ENCODE measurements around the gene CDKN1A. TPM values are rescaled to one million over a fixed set of nuclear protein-coding genes. Genes with fewer than 3 reads are reported as not detected.

Gene CDKN1A
- total RNA-seq, 1 donor from 2014 or later = 48.4 TPM

DNA sequence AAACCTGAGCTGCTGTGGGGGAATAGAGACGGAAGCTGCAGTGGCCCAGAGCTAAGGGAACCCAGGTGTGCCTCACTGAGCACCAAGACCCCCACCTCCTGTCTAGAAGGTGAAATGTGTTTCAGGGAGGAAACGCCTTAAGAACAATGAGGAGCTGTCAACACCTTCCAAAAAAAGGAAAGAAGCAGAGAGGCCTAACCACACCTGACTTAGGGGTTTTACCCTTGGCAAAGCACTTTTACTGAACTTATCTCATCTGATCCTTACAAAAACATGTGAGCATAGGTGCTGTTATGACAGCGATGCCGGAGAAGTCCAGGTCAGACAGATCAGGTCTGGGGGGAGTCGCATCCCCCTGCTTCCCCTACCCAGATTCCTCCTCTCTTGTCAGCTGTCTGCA, 16.1 kb upstream of the CDKN1A start:
- no peak for DNase-seq (ENCODE audit: low spot score)
- TF ChIP-seq, protein P1, sequence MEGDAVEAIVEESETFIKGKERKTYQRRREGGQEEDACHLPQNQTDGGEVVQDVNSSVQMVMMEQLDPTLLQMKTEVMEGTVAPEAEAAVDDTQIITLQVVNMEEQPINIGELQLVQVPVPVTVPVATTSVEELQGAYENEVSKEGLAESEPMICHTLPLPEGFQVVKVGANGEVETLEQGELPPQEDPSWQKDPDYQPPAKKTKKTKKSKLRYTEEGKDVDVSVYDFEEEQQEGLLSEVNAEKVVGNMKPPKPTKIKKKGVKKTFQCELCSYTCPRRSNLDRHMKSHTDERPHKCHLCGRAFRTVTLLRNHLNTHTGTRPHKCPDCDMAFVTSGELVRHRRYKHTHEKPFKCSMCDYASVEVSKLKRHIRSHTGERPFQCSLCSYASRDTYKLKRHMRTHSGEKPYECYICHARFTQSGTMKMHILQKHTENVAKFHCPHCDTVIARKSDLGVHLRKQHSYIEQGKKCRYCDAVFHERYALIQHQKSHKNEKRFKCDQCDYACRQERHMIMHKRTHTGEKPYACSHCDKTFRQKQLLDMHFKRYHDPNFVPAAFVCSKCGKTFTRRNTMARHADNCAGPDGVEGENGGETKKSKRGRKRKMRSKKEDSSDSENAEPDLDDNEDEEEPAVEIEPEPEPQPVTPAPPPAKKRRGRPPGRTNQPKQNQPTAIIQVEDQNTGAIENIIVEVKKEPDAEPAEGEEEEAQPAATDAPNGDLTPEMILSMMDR (IDR thresholded peaks at IDR 0.05; ENCODE audit: unreplicated experiment) = no peak
- Mint-ChIP-seq H3K4me3 (ENCODE audit: unreplicated experiment) (no peak overlapping the region), H3K9me3 (ENCODE audit: unreplicated experiment) (no peaks in the 10 kb centered on the region), H3K36me3 (ENCODE audit: low read depth, unreplicated experiment) (no peaks in the 10 kb centered on the region), H3K27me3 (ENCODE audit: unreplicated experiment) (no peaks in the 10 kb centered on the region), H3K4me1 (ENCODE audit: unreplicated experiment) (peaks cover 14% of the 10 kb centered on the region), H3K27ac (ENCODE audit: unreplicated experiment) (no peak overlapping the region)

DNA sequence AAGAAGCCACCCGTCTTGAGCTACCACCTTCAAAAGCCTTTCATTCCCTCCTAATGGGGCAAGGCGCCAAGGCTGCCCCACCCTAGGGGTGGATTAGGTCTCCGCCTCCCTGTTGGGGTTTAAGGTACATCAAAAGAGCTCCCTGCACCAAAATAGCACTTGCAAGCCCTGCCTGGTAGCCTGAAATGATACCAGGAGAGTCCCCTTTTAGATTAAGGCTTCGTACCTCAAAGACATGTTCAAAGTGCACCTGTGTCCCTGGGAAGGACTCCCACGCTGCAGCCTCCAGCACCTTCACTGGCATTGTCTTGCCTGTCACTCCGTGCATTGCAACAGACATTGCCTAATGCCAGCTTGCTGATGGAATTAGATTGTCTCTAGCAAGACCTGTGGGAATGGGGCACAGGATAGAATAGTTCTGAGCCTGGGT, 15.7 kb upstream of the CDKN1A start:
- Mint-ChIP-seq H3K27ac (ENCODE audit: unreplicated experiment) (no peak overlapping the region), H3K4me1 (ENCODE audit: unreplicated experiment) (peaks cover 15% of the 10 kb centered on the region), H3K4me3 (ENCODE audit: unreplicated experiment) (no peak overlapping the region), H3K27me3 (ENCODE audit: unreplicated experiment) (no peaks in the 10 kb centered on the region), H3K9me3 (ENCODE audit: unreplicated experiment) (no peaks in the 10 kb centered on the region), H3K36me3 (ENCODE audit: low read depth, unreplicated experiment) (no peaks in the 10 kb centered on the region)
- TF ChIP-seq, protein P1 (IDR thresholded peaks at IDR 0.05; ENCODE audit: unreplicated experiment) = no peak
- no peak for DNase-seq (ENCODE audit: low spot score)

DNA sequence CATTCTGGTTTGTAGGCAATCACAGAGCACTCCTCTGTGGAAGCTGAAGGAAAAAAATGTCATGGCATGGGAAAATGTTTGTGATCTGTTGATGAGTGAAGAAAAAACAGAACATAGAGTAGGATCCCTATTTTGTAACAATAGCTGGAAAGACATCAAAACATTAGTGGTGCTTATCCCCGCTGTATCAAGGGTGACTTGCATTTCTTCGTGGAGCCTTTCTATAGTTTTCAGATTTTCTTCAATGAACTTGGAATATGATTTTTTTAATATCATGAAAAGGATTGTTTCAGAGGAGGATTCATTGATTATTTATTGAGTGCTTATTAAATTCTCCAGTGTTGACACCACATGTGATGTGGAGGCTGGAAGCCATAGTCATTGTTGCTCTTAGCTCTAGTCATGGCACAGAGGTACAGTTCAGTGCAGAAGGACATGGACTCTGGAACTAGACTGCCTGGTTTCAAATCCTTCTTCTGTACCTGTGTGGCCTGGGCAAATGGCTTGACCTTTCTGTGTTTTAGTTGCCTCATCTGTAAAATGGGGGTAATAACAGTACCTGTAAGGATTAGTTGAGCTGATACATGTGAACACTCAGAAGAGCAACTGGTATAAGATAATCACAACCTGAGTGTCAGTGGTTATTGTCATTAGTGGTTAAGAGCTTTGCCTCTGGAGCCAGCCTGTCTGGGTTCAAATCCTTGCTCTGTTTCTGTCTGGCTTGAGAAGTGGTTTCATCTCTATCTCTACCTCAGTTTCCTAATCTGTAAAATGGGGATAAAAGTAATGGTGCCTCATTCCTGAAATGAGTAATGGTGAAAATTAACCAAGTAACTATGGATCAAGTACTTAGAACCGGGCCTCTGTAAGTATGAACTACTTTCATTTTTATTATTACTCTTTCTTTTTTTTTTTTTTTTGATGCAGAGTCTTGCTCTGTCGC, 14.7 kb upstream of the CDKN1A start:
- H3K4me1 Mint-ChIP-seq (ENCODE audit: unreplicated experiment) = peaks cover 21% of the 10 kb centered on the region
- no peaks in the 10 kb centered on the region for H3K27me3 Mint-ChIP-seq (ENCODE audit: unreplicated experiment)

DNA sequence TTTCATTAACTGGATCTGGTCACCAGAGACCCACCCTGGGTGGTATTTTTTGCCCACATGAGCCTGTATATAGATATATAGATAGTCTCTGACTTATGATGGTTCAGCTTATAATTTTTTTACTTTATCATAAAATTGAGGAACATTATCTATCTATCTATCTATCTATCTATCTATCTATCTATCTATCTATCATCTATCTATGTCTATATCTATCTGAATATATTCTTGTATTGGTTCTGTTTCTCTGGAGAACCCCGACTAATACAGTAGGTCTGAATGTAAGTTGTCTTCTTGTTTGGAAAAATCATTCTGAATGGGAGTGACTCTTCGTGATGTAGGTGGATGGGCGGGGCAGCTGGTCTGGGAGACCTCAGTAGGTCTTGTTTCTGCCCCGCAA, 13.3 kb upstream of the CDKN1A start:
- no peak overlapping the region for H3K27ac Mint-ChIP-seq (ENCODE audit: unreplicated experiment)
- no peaks in the 10 kb centered on the region for H3K36me3 Mint-ChIP-seq (ENCODE audit: low read depth, unreplicated experiment)
- no peak for DNase-seq (ENCODE audit: low spot score)
- H3K27me3 Mint-ChIP-seq (ENCODE audit: unreplicated experiment) = no peaks in the 10 kb centered on the region
- H3K4me3 Mint-ChIP-seq (ENCODE audit: unreplicated experiment) = no peak overlapping the region
- H3K4me1 Mint-ChIP-seq (ENCODE audit: unreplicated experiment) = peaks cover 21% of the 10 kb centered on the region
- H3K9me3 Mint-ChIP-seq (ENCODE audit: unreplicated experiment) = no peaks in the 10 kb centered on the region
- TF ChIP-seq, protein P1 (IDR thresholded peaks at IDR 0.05; ENCODE audit: unreplicated experiment) = no peak

More for the DNA sequence above, 14.7 kb upstream of the CDKN1A start:
- Mint-ChIP-seq H3K27ac (ENCODE audit: unreplicated experiment) (no peak overlapping the region), H3K9me3 (ENCODE audit: unreplicated experiment) (no peaks in the 10 kb centered on the region), H3K36me3 (ENCODE audit: low read depth, unreplicated experiment) (no peaks in the 10 kb centered on the region), H3K4me3 (ENCODE audit: unreplicated experiment) (peak overlapping the region; percentile 20)
- DNase-seq (ENCODE audit: low spot score) = no peak
- TF ChIP-seq, protein P1 (IDR thresholded peaks at IDR 0.05; ENCODE audit: unreplicated experiment) = no peak

DNA sequence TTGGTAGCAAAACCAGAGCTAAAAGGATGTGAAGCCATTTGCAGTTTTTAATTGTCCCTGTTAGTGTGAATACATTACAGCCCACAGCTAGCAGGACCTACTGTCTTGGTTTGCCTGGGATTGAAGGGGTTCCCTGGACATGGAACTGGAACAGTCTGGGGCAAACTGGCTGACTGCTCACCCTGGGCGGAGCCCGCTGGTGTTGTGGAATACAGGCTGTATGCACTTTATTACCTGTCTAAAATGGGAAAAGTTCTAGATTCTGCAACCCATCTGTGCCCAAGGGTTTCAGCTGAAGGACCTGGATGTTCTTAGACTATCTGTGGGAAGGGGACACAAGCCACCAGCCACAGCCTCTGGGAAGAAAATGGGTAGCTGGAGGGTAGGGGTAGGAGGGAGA, 12.2 kb upstream of the CDKN1A start:
- Mint-ChIP-seq H3K27me3 (ENCODE audit: unreplicated experiment) (no peaks in the 10 kb centered on the region), H3K27ac (ENCODE audit: unreplicated experiment) (no peak overlapping the region), H3K9me3 (ENCODE audit: unreplicated experiment) (no peaks in the 10 kb centered on the region), H3K4me1 (ENCODE audit: unreplicated experiment) (peaks cover 21% of the 10 kb centered on the region), H3K36me3 (ENCODE audit: low read depth, unreplicated experiment) (no peaks in the 10 kb centered on the region), H3K4me3 (ENCODE audit: unreplicated experiment) (no peak overlapping the region)
- TF ChIP-seq, protein P1 (IDR thresholded peaks at IDR 0.05; ENCODE audit: unreplicated experiment) = no peak
- DNase-seq (ENCODE audit: low spot score) = no peak

All from endothelial cell (in vitro differentiated cells).